MM.1S (cell line): Measurements from ENCODE around the gene NAA60.

Source experiments
- DNase-seq: peaks from one replicate; pipeline ENCODE4 v3.0.0-alpha.2; 2015
- H2AFZ ChIP-seq: fragments of 300-600 bp; sonication (generic); 2 replicates; pipeline ENCODE4 v1.6.0; 2016; ENCODE audit warnings: antibody characterized with exemption, low read length
- H3F3A ChIP-seq: fragments of 300-600 bp; sonication (generic); 2 replicates; pipeline ENCODE4 v1.6.1; 2016; ENCODE audit warnings: mild to moderate bottlenecking, antibody characterized with exemption, low read length, moderate library complexity, mixed read lengths; ENCODE audit not compliant: insufficient read depth
- H3K27ac ChIP-seq: fragments of 300-600 bp; sonication (generic); 2 replicates; pipeline ENCODE4 v1.5.1; 2016; ENCODE audit warnings: mild to moderate bottlenecking, low read length
- H3K27me3 ChIP-seq: fragments of 300-600 bp; sonication (generic); replicated peaks from 2 replicates; pipeline ENCODE4 v1.6.0; 2016; ENCODE audit warnings: low read length; ENCODE audit not compliant: insufficient read depth
- H3K36me3 ChIP-seq: fragments of 300-600 bp; sonication (generic); replicated peaks from 2 replicates; pipeline ENCODE4 v1.6.1; 2016; ENCODE audit warnings: mild to moderate bottlenecking, low read length, mixed read lengths; ENCODE audit not compliant: insufficient read depth
- H3K4me1 ChIP-seq: fragments of 300-600 bp; sonication (generic); 2 replicates; pipeline ENCODE4 v1.6.1; 2016; ENCODE audit warnings: low read length, mixed read lengths
- H3K4me2 ChIP-seq: fragments of 300-600 bp; sonication (generic); 2 replicates; pipeline ENCODE4 v1.6.0; 2016; ENCODE audit warnings: low read depth, low read length
- H3K4me3 ChIP-seq: fragments of 300-600 bp; sonication (generic); 2 replicates; pipeline ENCODE4 v1.5.1; 2016; ENCODE audit warnings: low read length, mixed read lengths
- H3K79me2 ChIP-seq: fragments of 300-600 bp; sonication (generic); 2 replicates; pipeline ENCODE4 v1.6.1; 2016; ENCODE audit warnings: mixed run types, low read length, mixed read lengths
- H3K9ac ChIP-seq: fragments of 300-600 bp; sonication (generic); 2 replicates; pipeline ENCODE4 v1.6.1; 2016; ENCODE audit warnings: low read length, mixed read lengths
- H3K9me2 ChIP-seq: fragments of 300-600 bp; sonication (generic); replicated peaks from 2 replicates; pipeline ENCODE4 v1.6.1; 2016; ENCODE audit warnings: mild to moderate bottlenecking, low read length, mixed read lengths; ENCODE audit not compliant: insufficient read depth
- H3K9me3 ChIP-seq: fragments of 300-600 bp; sonication (generic); replicated peaks from 2 replicates; pipeline ENCODE4 v1.6.1; 2016; ENCODE audit warnings: mild to moderate bottlenecking, low read length, mixed read lengths; ENCODE audit not compliant: insufficient read depth
- H4K20me1 ChIP-seq: fragments of 300-600 bp; sonication (generic); 2 replicates; pipeline ENCODE4 v1.6.1; 2016; ENCODE audit warnings: mild to moderate bottlenecking, low read length, moderate library complexity, mixed read lengths; ENCODE audit not compliant: insufficient read depth
- CTCF ChIP-seq: fragments of 300-600 bp; sonication (generic); IDR thresholded peaks from 2 replicates; pipeline ENCODE4 v1.5.1; 2016; ENCODE audit warnings: antibody characterized with exemption, low read length, mixed read lengths
- EZH2 ChIP-seq: fragments of 300-600 bp; sonication (generic); optimal IDR thresholded peaks from 2 replicates; pipeline ENCODE3; 2017; ENCODE audit warnings: low read depth, mild to moderate bottlenecking, antibody characterized with exemption, low read length, mixed read lengths
- EZH2phosphoT487 ChIP-seq: fragments of 300-600 bp; sonication (generic); IDR thresholded peaks from 2 replicates; pipeline ENCODE4 v1.6.1; 2018; ENCODE audit warnings: antibody characterized with exemption, low read length

The NAA60 gene

DNA sequence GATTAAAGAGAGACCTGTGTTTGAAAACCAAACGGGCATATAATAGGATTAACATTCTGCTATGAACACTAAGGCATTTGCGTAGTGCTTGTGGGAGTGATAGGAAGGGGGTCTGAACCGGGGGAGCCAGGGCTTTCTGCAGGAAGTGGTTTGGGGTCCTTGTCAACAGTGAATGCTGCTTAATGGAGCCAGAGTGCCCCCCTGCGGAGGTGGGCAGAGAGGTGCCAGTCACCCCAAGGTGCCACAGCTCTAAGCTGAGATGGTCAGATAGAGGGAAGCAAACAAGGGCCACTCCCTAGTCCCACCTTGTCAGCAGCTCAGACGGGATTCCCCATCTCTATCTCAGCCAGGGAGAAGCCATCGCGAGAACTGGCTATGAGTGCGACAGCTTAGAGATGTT, 17.7 kb downstream of the NAA60 start:
- no peaks in the 10 kb centered on the region for H3K27me3 ChIP-seq
- DNase-seq = no peak
- peaks cover 22% of the 10 kb centered on the region for H3K4me1 ChIP-seq
- TF ChIP-seq EZH2phosphoT487 (no peak), EZH2 (no peak)
- H3K9me3 ChIP-seq = no peaks in the 10 kb centered on the region
- peaks cover 83% of the 10 kb centered on the region for H3K79me2 ChIP-seq
- H3K4me2 ChIP-seq = no peak overlapping the region
- H3K4me3 ChIP-seq = no peak overlapping the region
- no peaks in the 10 kb centered on the region for H3K36me3 ChIP-seq
- H2AFZ ChIP-seq = no peak overlapping the region
- H3F3A ChIP-seq = peaks cover 20% of the 10 kb centered on the region
- H3K9ac ChIP-seq = no peak overlapping the region
- peak overlapping the region; percentile 66; the same call in 1 of the 2 replicates for H3K27ac ChIP-seq
- no peaks in the 10 kb centered on the region for H4K20me1 ChIP-seq
- H3K9me2 ChIP-seq = no peaks in the 10 kb centered on the region

DNA sequence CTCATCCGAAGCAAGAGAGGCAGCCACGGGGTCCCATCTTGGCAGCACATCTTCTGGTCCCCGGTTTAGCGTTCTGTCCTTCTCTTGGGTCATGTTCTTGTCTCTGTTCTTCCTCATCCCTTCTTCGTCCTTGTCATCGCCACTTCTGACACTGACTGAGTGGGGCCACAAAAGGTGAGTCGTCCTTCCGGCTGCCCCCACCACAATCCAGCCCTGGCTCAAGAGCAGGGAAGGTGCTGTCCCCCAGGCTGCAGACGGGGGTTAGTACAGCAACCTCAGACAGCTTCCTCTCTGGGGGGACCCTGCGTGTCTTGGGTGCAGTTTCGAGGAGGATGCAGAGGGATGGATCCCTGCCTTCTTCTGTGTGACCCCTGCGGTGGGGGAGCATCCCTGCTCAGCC, 21.8 kb downstream of the NAA60 start:
- H3K9me2 ChIP-seq = no peaks in the 10 kb centered on the region
- no peak overlapping the region for H2AFZ ChIP-seq
- no peaks in the 10 kb centered on the region for H3K9me3 ChIP-seq
- H3K9ac ChIP-seq = no peak overlapping the region
- no peak overlapping the region for H3K4me3 ChIP-seq
- H3K79me2 ChIP-seq = peaks cover 100% of the 10 kb centered on the region
- peaks cover 3% of the 10 kb centered on the region for H4K20me1 ChIP-seq
- H3K4me1 ChIP-seq = peaks cover 8% of the 10 kb centered on the region
- H3K27me3 ChIP-seq = no peaks in the 10 kb centered on the region
- H3K27ac ChIP-seq = no peak overlapping the region
- H3F3A ChIP-seq = no peaks in the 10 kb centered on the region
- TF ChIP-seq CTCF (no peak), EZH2 (no peak), EZH2phosphoT487 (no peak)
- DNase-seq = no peak
- no peak overlapping the region for H3K4me2 ChIP-seq
- no peaks in the 10 kb centered on the region for H3K36me3 ChIP-seq

GRCh38 chr16:3465911-3466584, 22.6 kb downstream of the NAA60 start:
- TF ChIP-seq EZH2phosphoT487 = no peak
- TF ChIP-seq EZH2 = no peak
- TF ChIP-seq CTCF = no peak
- no peak overlapping the region for H3K4me3 ChIP-seq

GRCh38 chr16:3467182-3467581, 23.7 kb downstream of the NAA60 start:
- Histone ChIP-seq H3K4me3 (no peak overlapping the region), H3K27me3 (no peaks in the 10 kb centered on the region), H3K9me3 (no peaks in the 10 kb centered on the region), H3K27ac (no peak overlapping the region), H4K20me1 (peaks cover 3% of the 10 kb centered on the region), H3K4me1 (no peaks in the 10 kb centered on the region), H3K4me2 (no peak overlapping the region), H2AFZ (no peak overlapping the region), H3K9me2 (no peaks in the 10 kb centered on the region), H3K79me2 (peaks cover 100% of the 10 kb centered on the region), H3K36me3 (no peaks in the 10 kb centered on the region), H3F3A (no peaks in the 10 kb centered on the region), H3K9ac (no peak overlapping the region)
- no peak for DNase-seq
- no peak for TF ChIP-seq CTCF
- TF ChIP-seq EZH2phosphoT487 = no peak
- no peak for TF ChIP-seq EZH2

More at GRCh38 chr16:3465911-3466584, 22.6 kb downstream of the NAA60 start:
- Histone ChIP-seq H3F3A (no peaks in the 10 kb centered on the region), H2AFZ (no peak overlapping the region), H3K4me2 (no peak overlapping the region), H3K4me1 (peaks cover 5% of the 10 kb centered on the region), H3K36me3 (no peaks in the 10 kb centered on the region), H3K9ac (no peak overlapping the region), H3K27ac (no peak overlapping the region), H3K9me3 (no peaks in the 10 kb centered on the region), H3K27me3 (no peaks in the 10 kb centered on the region), H3K79me2 (peaks cover 100% of the 10 kb centered on the region), H3K9me2 (no peaks in the 10 kb centered on the region), H4K20me1 (peaks cover 3% of the 10 kb centered on the region)
- no peak for DNase-seq
